ENCODE data around the gene DNTT.

The DNTT gene

GRCh38 chr10:96365571-96365970 is 61.3 kb downstream of the DNTT start:
- TF ChIP-seq POLR2AphosphoS5 (IDR thresholded peaks at IDR 0.05; ENCODE audit: low read depth), result no peak
- no peak for TF ChIP-seq GABPA (IDR thresholded peaks at IDR 0.05; ENCODE audit: low read depth)
- no peak for TF ChIP-seq SPI1 (IDR thresholded peaks at IDR 0.05; ENCODE audit: borderline replicate concordance, low read depth)
- TF ChIP-seq, protein P1, sequence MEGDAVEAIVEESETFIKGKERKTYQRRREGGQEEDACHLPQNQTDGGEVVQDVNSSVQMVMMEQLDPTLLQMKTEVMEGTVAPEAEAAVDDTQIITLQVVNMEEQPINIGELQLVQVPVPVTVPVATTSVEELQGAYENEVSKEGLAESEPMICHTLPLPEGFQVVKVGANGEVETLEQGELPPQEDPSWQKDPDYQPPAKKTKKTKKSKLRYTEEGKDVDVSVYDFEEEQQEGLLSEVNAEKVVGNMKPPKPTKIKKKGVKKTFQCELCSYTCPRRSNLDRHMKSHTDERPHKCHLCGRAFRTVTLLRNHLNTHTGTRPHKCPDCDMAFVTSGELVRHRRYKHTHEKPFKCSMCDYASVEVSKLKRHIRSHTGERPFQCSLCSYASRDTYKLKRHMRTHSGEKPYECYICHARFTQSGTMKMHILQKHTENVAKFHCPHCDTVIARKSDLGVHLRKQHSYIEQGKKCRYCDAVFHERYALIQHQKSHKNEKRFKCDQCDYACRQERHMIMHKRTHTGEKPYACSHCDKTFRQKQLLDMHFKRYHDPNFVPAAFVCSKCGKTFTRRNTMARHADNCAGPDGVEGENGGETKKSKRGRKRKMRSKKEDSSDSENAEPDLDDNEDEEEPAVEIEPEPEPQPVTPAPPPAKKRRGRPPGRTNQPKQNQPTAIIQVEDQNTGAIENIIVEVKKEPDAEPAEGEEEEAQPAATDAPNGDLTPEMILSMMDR (IDR thresholded peaks at IDR 0.05; ENCODE audit: insufficient read depth, low read length), result no peak
- no peak for DNase-seq (ENCODE audit: low read depth in 1 of 2, low spot score in 1 of 2)
- H3K27ac ChIP-seq (replicated peaks), result no peak overlapping the region

GRCh38 chr10:96366508-96366907 is 62.3 kb downstream of the DNTT start:
- no peak overlapping the region for H3K4me3 ChIP-seq (replicated peaks; ENCODE audit: insufficient read depth, low read length)
- TF ChIP-seq, protein P1 (IDR thresholded peaks at IDR 0.05; ENCODE audit: insufficient read depth, low read length), result no peak
- no peak for TF ChIP-seq POLR2AphosphoS5 (IDR thresholded peaks at IDR 0.05; ENCODE audit: low read depth)
- no peak for TF ChIP-seq REST (IDR thresholded peaks at IDR 0.05; ENCODE audit: insufficient replicate concordance, low read depth)
- no peak for TF ChIP-seq SPI1 (IDR thresholded peaks at IDR 0.05; ENCODE audit: borderline replicate concordance, low read depth)
- TF ChIP-seq GABPA (IDR thresholded peaks at IDR 0.05; ENCODE audit: low read depth), result no peak
- no peak for DNase-seq (ENCODE audit: low read depth in 1 of 2, low spot score in 1 of 2)

More at GRCh38 chr10:96365571-96365970, 61.3 kb downstream of the DNTT start:
- Histone ChIP-seq H3K27me3 (ENCODE audit: insufficient read depth, poor library complexity, severe bottlenecking) (no peaks in the 10 kb centered on the region), H3K4me3 (replicated peaks; ENCODE audit: insufficient read depth, low read length) (no peak overlapping the region)

DNA sequence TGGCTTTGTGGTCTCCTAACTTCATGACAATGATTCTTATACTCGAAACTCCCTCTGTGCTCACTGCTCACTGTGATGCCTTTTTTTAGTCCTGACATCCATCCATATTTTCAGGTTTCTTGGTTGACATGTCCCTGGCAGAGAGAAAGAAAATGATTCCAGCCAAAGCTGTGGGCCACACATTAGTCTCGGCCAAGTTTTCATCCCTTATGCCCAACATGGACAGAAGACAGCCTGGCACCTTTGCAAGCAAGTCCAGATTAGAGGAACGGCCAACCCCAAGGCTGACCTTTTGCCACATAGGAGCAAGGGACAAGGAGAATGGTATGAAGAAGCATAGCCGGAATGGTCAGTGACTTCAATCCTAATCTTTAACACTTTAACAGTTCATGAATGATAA is 63.2 kb downstream of the DNTT start:
- TF ChIP-seq SPI1 (IDR thresholded peaks at IDR 0.05; ENCODE audit: borderline replicate concordance, low read depth), result no peak
- no peak for TF ChIP-seq GABPA (IDR thresholded peaks at IDR 0.05; ENCODE audit: low read depth)
- no peak for DNase-seq (ENCODE audit: low read depth in 1 of 2, low spot score in 1 of 2)
- Histone ChIP-seq H3K4me3 (replicated peaks; ENCODE audit: insufficient read depth, low read length) (no peak overlapping the region), H3K27me3 (ENCODE audit: insufficient read depth, poor library complexity, severe bottlenecking) (no peaks in the 10 kb centered on the region), H3K27ac (replicated peaks) (no peak overlapping the region)

More at GRCh38 chr10:96366508-96366907, 62.3 kb downstream of the DNTT start:
- H3K27ac ChIP-seq (replicated peaks), result no peak overlapping the region
- H3K27me3 ChIP-seq (ENCODE audit: insufficient read depth, poor library complexity, severe bottlenecking), result no peaks in the 10 kb centered on the region

GRCh38 chr10:96368971-96369370 is 64.7 kb downstream of the DNTT start:
- TF ChIP-seq GABPA (IDR thresholded peaks at IDR 0.05; ENCODE audit: low read depth) (no peak), REST (IDR thresholded peaks at IDR 0.05; ENCODE audit: insufficient replicate concordance, low read depth) (no peak), SPI1 (IDR thresholded peaks at IDR 0.05; ENCODE audit: borderline replicate concordance, low read depth) (no peak), POLR2AphosphoS5 (IDR thresholded peaks at IDR 0.05; ENCODE audit: low read depth) (no peak)
- TF ChIP-seq, protein P1 (IDR thresholded peaks at IDR 0.05; ENCODE audit: insufficient read depth, low read length), result no peak
- Histone ChIP-seq H3K27ac (replicated peaks) (no peak overlapping the region), H3K4me3 (replicated peaks; ENCODE audit: insufficient read depth, low read length) (no peak overlapping the region), H3K27me3 (ENCODE audit: insufficient read depth, poor library complexity, severe bottlenecking) (no peaks in the 10 kb centered on the region)
- DNase-seq (ENCODE audit: low read depth in 1 of 2, low spot score in 1 of 2), result no peak

Data from HL-60 (cell line).